Right ventricle myocardium superior (tissue), 1 donor: ENCODE results near the gene CAMK2D. TPM values are rescaled to one million over a fixed set of nuclear protein-coding genes. Genes with fewer than 3 reads are reported as not detected.
A peak's percentile ranks its signal among the peaks of the same experiment; 100 is the strongest.
"Not testable (repeated sequence)": the region's sequence is repeated elsewhere in the genome, so short reads cannot be mapped to it uniquely, and the experiment has no call there.

Experiments used
- ATAC-seq: fragments of 200-7000 bp; cut with Tn5 transposase; one replicate; pipeline ENCODE4 v1.9.1; 2020; ENCODE audit warnings: mild to moderate bottlenecking; ENCODE audit not compliant: poor library complexity
- DNase-seq: peaks from one replicate; pipeline ENCODE4 v3.0.0-alpha.2; 2020
- intact Hi-C: fragments of 100-400 bp; cut with DNase I; formaldehyde crosslinking; loops from one replicate; pipeline ENCODE4 v1.11.2; 2022
- total RNA-seq: library from RNA; stranded (reverse); fragmentation: NEBNext Ultra II Directional; extraction: Animal tissue kit (Norgen Biotek cat#: 25700); gene quantifications from one replicate; pipeline ENCODE4 v1.2.1, GENCODE V29; 2021
- donor health status: DM: no; HTN: yes; CAD: no; lungs with severe emphysema.

CAMK2D gene
- total RNA-seq, 1 donor from 2014 or later = 194 TPM

DNA sequence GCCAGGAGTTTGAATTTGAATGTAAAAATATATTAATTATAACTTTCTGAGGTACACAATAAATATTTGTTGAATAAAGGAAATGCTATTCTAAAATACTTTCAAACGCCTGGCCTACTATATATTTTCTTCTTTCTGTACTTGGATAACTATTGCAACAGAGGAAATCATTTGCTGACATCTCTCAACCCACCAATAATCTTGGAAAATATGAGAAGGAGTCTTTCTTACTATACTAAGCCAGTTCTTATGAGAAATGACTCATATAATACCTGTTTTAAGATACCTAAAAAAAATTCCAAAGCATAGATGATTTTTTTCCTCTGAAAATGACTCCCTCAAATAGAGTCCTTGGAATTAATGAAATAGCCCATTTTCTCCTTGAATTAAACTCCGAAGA lies 64.1 kb downstream of the CAMK2D start:
- no peak for ATAC-seq
- intact Hi-C loops = no loop called here
- DNase-seq = no peak

DNA sequence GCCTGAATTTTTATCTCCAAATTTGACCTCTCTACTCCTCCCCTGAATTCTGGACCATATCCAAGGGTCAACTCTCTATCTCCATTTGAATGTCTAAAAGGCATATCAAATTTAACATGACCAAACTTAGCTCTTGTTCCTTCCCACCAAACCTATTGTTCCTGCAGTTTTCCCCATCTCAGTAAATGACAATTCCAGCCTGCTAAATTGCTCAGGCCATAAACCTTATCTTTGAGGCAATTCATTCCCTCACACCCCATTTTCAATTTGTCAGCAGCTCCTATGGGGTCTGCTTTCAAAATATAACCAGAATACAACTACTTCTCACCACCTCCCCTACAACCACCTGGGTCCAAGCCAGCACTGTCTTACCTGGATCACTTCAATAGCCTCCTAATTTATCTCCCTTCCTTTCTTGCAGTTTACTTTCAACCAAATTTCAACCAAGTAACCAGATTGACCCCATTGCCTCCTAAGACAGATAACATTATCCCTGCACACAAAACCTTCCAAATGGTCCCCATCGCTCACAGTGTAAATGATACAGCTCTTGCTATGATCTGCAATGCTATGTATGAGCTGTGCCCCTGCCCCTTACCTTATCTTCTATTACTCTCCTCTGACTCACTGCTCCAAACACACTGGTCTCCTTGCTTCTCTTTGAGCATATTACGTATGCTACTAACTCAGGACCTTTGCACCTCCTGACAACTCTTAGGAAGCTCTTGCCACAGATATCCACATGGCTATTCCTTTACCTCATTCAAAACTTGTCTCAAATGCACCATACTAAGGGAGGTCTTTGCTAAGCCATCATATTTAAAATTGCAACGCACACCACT lies 66.0 kb downstream of the CAMK2D start:
- DNase-seq = no peak
- peak; percentile 11 for ATAC-seq
- intact Hi-C loops = no loop called here

DNA sequence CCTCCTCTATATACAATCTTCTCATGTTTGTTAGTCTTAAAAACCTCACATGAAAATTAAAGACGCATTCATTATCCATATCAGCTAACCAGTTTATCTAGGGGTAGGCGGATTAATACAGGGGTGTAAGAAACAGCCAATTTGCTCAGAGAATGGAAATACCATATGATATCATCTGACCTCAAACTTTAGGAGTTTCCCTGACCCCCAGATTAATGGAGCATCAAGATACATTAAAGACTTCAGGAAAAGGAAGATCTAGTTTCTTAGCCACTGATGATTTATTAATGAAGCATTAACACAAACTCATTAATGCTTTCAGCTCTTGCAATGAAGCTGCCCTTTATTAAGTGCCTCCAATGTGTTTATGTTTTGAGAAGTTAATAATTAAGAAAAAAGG lies 67.5 kb downstream of the CAMK2D start:
- intact Hi-C loops = no loop called here

DNA sequence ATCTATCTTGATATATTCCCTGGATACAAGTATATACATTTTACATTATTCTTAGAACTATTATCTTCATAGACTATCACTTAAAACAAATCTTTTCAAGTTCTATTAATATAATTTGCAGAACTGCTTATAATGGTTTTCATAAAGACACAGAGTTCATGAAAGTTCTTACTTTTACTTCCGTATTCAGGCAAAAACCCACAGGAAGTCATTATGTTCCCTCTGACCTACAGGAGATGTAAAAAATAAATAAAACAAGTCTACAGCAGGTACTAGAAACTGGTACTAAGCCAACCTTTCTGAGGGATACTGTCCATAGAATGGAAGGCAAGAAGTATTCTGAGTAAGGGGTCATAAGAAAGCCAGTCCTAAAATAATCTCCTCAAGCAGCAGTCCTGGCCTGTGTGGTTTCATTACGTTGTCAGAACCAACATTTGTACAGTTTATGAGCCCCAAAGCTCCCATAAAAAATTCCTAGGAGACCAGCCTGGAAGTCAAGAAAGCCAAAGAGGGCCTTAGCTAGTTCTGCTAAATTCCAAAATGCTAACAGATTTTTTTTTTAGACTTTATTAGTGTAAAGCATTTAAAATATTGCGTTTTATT lies 68.6 kb downstream of the CAMK2D start:
- DNase-seq (no peak), ATAC-seq (no peak)
- intact Hi-C loops = no loop called here

More for the DNA sequence above, 67.5 kb downstream of the CAMK2D start:
- DNase-seq (no peak), ATAC-seq (no peak)

DNA sequence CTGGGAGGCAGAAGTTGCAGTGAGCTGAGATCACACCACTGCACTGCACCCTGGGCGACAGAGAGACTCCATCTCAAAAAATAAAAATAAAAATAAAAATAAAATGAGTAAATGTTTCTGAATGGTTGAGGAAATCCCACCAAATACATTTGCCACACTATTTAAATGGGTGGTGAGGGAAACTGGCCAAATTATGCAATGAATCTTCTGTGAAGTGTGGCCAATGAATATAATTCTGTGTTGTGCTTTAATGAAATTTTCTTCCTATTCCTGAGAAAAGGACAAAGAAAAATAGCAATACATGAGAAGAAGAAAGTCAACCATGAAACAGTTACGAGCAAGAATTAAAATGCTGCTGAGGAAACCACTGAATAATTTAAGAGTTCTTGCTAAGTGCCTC lies 69.9 kb downstream of the CAMK2D start:
- intact Hi-C loops = no loop called here
- no peak for DNase-seq
- no peak for ATAC-seq

DNA sequence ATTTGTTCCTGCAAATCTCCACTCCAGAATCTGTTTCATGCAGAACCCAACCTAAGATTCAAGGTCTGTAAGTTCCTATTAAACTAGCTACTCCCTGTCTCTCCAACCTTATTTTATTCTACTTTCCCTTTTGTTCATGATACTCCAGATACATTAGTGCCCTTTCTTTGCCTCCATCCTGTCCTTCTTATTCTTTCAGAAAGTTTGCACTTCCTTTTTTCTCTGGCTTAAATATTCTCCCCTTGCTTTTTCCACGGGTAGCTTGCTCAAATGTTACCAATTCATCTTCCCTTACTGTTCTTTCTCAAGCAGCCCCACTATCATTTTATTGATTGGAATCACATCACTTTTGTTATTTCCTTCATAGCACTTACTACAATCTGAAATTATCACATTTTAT lies 72.1 kb downstream of the CAMK2D start:
- DNase-seq = no peak
- intact Hi-C loops = no loop called here
- no peak for ATAC-seq

DNA sequence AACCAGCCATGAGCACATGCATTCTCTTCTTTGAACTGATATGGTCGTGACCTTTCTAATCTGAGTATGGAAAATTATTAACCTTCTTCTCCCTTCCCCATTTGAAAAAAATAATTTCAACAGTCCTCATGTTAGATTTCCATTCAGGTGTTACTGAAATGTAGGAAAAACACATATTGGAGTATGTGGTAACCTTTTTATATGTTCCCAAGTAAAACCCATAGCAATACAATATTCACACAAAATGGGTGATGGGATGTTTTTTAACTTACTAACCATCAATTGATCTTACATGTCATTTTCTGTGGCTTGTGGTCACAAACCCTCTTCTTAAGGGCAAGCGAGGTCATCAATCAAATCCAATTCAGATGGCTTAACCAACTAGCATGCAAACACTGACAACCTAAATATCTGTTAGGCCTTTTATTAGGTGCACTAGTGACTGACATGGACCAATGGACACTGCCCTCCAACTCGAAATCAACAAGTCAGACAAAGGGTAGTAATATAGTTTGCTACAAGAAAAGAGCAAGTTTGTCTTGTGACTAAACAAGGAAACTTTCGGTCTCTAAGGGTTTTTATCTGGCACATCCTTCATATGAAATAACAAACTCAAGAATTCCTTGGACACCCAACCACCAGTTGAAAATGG lies 74.3 kb downstream of the CAMK2D start:
- DNase-seq (no peak), ATAC-seq (no peak)
- intact Hi-C loops = no loop called here

DNA sequence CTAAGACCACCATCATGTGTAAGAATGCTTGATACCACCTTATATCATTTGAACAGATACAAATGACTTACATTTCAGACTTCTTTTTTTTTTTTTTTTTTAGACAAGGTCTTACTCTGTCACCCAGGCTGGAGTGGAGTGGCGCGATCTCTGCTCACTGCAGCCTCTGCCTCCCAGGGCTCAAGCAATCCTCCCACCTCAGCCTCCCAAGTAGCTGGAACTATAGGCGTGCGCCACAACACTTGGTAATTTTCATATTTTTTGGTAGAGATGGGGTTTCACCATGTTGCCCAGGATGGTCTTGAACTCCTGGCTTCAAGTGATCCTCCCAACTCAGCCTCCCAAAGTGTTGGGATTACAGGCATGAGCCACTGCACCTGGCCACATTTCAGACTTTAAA lies 76.4 kb downstream of the CAMK2D start:
- DNase-seq, intact Hi-C loops, ATAC-seq: not testable (repeated sequence)

DNA sequence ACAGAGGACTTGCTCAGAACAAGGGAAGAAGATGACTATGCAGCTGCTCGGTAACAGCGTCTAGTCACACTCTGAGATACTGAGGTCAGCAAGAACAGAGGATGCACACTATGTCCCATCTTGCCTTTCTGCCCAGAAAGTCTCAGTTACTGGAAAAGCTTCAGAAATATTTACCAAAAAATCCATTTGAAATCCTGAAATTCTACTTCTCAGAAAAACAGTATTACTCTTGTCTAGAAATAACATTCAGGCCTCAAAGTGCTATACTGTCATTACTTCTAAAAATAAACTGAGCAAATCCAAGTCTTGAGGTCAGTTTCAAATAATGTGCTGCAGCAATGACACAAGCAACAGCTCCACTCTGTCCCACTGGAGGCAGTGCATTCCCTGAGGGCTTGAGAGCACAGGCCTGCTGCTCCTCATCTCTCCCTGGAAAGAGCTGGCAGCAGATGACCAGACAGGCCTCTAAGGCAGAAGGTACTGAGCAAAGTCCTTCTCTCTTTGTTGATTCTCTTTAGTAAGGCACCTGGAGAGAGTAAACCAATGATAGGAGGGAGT lies 76.9 kb downstream of the CAMK2D start:
- DNase-seq = peak; percentile 66
- intact Hi-C loops = no loop called here
- ATAC-seq = peak; percentile 95

DNA sequence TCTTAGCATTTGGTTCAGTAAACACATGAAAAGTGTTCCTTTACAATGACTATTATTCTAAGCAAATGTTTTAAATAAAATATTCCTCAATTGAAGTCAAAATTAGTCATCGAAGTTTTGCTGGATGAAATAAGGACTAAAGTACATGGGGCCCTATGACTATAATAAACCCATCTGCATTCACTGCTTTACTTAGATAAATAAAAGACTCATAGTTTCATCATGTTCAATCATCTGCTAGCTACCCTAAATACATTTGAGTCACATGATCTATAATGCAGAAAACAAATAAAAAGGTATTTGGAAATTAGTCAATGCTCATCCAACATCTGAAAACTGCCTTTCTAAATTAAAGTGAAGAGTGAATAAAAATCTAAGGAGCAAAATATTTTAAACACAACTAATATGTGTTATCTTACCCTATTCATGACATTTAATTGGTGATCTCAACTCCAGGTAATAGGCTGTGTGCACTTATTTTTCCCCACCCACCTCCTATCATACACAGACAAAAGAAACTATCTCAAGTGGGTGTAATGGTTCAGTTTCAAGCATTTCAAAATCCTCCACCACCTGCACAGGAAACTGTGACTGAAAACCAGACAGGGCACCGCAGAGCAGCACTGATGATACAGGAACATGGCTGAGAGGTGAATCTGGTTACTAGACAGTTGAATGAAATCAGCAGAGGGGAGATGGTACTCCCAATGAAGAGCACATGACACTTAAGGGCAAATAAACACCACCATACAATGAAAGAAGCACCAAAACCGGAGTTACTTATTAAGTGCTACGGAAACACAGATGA lies 78.6 kb downstream of the CAMK2D start:
- intact Hi-C loops = no loop called here
- DNase-seq = no peak
- no peak for ATAC-seq

DNA sequence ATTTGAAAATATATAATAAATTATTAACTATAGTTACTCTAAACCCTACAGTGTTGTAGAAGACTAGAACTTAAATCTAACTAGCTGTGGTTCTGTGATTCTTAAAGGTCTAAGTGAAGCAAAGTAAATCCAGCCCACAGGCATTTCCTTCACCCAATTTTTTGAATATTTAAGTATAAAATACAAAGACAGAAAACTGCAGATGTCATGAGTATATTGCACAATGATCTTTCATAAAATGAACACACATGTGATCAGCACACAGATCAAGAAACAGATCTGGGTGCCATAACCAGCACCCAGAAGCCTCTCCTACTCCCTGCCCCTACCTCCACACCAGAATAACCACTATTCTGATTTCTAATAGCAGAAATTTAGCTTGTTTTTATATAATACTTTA lies 82.9 kb downstream of the CAMK2D start:
- no peak for ATAC-seq
- no peak for DNase-seq
- intact Hi-C loops = no loop called here

DNA sequence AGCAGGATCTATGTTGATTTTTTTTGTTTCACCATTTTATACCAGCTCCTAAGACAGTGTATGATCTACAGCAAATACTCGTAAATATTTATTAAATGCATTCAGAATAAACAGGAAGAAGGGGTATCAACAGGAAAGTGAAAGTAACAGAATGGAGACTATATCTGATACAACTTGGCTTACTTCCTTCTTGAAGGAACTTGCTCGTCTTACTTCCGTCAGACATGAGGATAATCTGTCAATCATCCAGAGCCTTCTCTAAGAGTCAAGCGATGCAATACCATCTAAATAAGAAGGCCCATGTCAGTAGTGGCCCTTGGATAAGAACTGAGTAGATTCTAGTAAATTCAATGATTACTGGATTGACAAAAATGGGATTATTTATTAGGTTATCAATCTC lies 84.2 kb downstream of the CAMK2D start:
- ATAC-seq (no peak), DNase-seq (no peak)
- intact Hi-C loops = no loop called here

DNA sequence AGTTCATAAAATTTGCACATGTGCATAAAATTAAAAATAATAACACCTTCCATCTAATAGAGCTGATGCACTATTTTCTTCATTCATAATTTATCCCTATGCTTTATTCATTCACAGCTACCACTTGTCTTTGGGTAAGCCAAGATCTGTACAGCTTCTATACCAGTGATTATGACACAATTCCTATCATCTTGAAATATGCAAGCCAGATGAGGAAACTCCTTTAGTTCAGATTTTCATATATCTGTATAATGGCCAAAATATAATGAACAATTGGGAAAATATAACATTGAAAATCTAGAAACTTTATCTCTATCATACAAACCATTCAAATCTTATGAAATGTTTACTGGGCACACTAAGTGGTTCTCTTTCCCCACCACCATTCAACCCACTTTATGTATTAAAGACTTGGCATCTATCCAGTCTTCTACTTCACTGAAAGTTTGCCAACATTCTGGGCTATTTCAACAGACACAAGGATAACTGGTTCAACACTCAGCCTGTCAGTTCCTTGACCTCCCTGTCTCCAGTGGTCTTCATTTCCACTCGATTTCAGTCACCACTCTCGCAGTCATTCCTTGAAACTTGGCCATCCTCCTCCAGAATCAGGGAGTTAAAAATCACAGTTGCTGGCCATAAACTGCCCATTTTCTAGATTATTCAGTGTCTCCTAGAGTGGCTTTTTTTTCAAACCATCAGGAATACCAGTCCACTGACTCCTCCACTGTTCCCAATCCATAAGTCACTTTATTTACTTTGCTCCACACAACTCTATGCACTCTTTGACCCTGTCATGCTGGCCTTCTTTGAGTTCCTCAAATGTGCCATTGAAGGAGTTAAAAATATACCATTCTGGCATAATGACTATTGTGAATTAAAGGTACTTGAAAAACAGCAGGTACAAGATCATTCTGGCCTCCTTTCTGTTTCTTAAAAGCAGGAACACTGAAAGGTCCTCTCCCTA lies 85.5 kb downstream of the CAMK2D start:
- intact Hi-C loops = no loop called here
- peak; percentile 28 for ATAC-seq
- no peak for DNase-seq

DNA sequence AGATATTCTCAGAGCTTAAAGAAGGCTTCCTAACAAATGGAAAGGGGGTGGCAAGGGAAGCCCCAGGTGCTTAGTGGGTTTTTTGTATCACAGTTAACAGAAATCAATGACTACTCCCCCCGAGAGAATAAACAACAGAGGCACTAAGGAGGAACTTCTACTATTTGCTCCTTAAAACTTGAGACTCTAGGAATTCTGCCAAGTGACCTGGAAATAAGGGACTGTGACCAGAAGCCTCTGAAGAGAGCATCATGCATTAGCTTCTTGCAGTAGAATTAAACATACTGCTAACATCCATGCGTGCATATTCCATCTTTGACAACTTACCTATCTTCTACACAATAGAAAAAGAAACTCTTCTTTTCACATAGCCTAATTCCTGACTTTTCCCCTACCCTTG lies 86.8 kb downstream of the CAMK2D start:
- intact Hi-C loops = no loop called here
- DNase-seq (no peak), ATAC-seq (peak; percentile 9)

DNA sequence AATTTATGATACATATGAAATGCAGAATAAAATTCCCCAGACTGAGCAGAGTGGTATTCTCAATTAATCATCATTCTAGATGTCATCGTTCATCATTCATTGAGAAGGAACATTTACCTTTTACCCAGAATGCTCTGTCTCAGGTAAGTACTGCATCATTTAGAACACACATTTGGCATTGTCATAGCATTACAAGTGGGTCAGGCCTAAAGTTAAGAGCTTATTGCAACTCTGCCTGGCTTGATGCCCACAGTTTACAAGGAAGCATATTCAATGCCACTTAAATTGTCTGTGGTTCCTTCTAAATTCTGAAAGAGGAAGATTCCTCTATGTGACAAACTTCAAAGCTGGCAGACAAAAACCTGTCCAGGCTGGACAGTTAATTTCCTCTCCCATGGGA lies 87.3 kb downstream of the CAMK2D start:
- intact Hi-C loops = no loop called here
- peak; percentile 60 for ATAC-seq
- no peak for DNase-seq

DNA sequence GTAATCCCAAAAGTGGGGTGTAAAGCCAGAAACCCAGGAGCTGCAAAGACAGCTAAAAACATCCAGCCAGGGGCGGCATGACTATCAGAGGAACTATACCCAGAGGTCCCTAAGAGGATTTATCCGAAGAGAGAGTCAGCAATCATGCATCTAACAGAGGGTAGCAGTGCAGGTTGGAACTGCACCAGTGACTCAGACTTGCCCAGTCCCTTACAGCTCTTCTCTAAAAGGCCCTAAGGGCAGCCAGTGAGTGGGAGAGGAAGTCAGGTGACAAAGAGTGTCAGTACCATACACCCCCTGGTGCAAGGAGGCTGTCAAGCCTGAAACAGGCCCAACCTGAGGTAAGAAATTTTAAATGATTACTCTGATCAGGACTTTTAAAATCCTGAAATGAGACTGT lies 88.1 kb downstream of the CAMK2D start:
- intact Hi-C loops = no loop called here
- DNase-seq = no peak
- peak; percentile 28 for ATAC-seq

DNA sequence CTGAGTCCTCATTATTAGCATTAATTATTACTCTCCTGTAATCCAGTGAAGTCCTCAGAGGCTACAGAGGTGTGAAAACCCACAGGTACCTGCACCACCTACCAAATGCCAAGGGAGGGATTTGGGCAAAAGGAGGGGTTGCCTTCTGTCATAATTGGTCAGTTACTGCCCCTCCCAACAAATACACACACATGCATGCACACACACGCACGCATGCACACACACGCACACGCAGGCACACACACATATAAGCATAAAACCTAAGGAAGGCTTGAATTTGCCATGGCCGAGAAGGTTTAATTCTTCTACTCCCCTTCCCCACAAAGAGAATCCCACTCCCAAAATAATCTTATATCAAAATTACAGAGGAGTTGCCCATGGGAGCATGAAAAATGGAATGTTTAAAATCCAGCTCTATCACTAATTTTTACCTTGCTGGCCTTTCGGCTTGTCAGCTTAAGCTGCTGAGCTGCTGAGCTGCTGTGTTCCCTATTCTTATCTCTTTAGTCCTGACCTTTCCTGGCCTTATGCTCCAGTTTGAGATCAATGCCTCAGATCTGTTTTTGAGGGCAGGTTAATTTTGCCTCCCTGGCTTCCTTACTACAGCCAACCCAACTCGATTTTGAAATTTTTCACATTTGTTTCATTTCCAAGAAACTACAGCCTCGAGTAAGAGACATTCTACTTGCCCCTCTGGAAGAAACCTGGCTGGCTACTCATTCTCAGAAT lies 95.0 kb downstream of the CAMK2D start:
- intact Hi-C loops = no loop called here
- no peak for DNase-seq
- peak; percentile 58 for ATAC-seq
